ENCODE measurements around the gene RNF152.

Gene RNF152

GRCh38 chr18:61785588-61785987 lies 107.2 kb downstream of the RNF152 start (continued):
- TF ChIP-seq ZNF777 (tag by site-specific recombination; IDR thresholded peaks at IDR 0.05; ENCODE audit: borderline replicate concordance): no peak
- TF ChIP-seq ZNF416 (tag by site-specific recombination; IDR thresholded peaks at IDR 0.05): no peak

- TF ChIP-seq ZFHX2 (tag by site-specific recombination; conservative IDR thresholded peaks at IDR 0.05) (no peak), ZBTB48 (tag by site-specific recombination; IDR thresholded peaks at IDR 0.05) (no peak), BCL11B (tag by site-specific recombination; IDR thresholded peaks at IDR 0.05; ENCODE audit: low read depth) (no peak), ZNF274 (IDR thresholded peaks at IDR 0.05; ENCODE audit: low read length) (no peak), ZNF274 (tag by site-specific recombination; IDR thresholded peaks at IDR 0.05; ENCODE audit: borderline replicate concordance) (no peak), EGR2 (tag by site-specific recombination; IDR thresholded peaks at IDR 0.05; ENCODE audit: low read depth) (no peak), ZNF664 (tag by site-specific recombination; IDR thresholded peaks at IDR 0.05) (no peak), ZNF266 (tag by site-specific recombination; IDR thresholded peaks at IDR 0.05; ENCODE audit: low read depth) (no peak), KLF16 (tag by site-specific recombination; IDR thresholded peaks at IDR 0.05) (no peak), ZNF548 (tag by site-specific recombination; IDR thresholded peaks at IDR 0.05) (no peak), ZNF184 (tag by site-specific recombination; IDR thresholded peaks at IDR 0.05) (no peak)
- TF ChIP-seq, protein P1, sequence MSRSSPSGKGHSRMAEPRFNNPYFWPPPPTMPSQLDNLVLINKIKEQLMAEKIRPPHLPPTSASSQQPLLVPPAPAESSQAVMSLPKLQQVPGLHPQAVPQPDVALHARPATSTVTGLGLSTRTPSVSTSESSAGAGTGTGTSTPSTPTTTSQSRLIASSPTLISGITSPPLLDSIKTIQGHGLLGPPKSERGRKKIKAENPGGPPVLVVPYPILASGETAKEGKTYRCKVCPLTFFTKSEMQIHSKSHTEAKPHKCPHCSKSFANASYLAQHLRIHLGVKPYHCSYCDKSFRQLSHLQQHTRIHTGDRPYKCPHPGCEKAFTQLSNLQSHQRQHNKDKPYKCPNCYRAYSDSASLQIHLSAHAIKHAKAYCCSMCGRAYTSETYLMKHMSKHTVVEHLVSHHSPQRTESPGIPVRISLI (tag by site-specific recombination; IDR thresholded peaks at IDR 0.05): no peak
- TF ChIP-seq, protein P2, sequence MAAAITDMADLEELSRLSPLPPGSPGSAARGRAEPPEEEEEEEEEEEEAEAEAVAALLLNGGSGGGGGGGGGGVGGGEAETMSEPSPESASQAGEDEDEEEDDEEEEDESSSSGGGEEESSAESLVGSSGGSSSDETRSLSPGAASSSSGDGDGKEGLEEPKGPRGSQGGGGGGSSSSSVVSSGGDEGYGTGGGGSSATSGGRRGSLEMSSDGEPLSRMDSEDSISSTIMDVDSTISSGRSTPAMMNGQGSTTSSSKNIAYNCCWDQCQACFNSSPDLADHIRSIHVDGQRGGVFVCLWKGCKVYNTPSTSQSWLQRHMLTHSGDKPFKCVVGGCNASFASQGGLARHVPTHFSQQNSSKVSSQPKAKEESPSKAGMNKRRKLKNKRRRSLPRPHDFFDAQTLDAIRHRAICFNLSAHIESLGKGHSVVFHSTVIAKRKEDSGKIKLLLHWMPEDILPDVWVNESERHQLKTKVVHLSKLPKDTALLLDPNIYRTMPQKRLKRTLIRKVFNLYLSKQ (tag by site-specific recombination; IDR thresholded peaks at IDR 0.05; ENCODE audit: borderline replicate concordance): no peak
- TF ChIP-seq, protein P3, sequence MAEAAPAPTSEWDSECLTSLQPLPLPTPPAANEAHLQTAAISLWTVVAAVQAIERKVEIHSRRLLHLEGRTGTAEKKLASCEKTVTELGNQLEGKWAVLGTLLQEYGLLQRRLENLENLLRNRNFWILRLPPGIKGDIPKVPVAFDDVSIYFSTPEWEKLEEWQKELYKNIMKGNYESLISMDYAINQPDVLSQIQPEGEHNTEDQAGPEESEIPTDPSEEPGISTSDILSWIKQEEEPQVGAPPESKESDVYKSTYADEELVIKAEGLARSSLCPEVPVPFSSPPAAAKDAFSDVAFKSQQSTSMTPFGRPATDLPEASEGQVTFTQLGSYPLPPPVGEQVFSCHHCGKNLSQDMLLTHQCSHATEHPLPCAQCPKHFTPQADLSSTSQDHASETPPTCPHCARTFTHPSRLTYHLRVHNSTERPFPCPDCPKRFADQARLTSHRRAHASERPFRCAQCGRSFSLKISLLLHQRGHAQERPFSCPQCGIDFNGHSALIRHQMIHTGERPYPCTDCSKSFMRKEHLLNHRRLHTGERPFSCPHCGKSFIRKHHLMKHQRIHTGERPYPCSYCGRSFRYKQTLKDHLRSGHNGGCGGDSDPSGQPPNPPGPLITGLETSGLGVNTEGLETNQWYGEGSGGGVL (tag by site-specific recombination; IDR thresholded peaks at IDR 0.05): no peak
- TF ChIP-seq, protein P4, sequence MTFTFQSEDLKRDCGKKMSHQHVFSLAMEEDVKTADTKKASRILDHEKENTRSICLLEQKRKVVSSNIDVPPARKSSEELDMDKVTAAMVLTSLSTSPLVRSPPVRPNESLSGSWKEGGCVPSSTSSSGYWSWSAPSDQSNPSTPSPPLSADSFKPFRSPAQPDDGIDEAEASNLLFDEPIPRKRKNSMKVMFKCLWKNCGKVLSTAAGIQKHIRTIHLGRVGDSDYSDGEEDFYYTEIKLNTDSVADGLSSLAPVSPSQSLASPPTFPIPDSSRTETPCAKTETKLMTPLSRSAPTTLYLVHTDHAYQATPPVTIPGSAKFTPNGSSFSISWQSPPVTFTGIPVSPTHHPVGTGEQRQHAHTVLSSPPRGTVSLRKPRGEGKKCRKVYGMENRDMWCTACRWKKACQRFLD (tag by site-specific recombination; IDR thresholded peaks at IDR 0.05): no peak
- TF ChIP-seq, protein P5, sequence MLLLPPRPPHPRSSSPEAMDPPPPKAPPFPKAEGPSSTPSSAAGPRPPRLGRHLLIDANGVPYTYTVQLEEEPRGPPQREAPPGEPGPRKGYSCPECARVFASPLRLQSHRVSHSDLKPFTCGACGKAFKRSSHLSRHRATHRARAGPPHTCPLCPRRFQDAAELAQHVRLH (tag by site-specific recombination; IDR thresholded peaks at IDR 0.05): no peak
- Histone ChIP-seq H3K9me3 (ENCODE audit: control insufficient read depth, insufficient read depth, low read depth, low read length) (no peaks in the 10 kb centered on the region), H3K4me1 (ENCODE audit: control insufficient read depth, insufficient read depth, low read length) (no peaks in the 10 kb centered on the region), H3K4me3 (ENCODE audit: low read depth, low read length) (no peak overlapping the region), H3K36me3 (ENCODE audit: control insufficient read depth in 2 of 2, insufficient read depth in 1 of 2, low read length in 2 of 2) (no peaks in the 10 kb centered on the region), H3K27ac (ENCODE audit: extremely low read depth, low read depth, low read length) (no peak overlapping the region)
- ChIA-PET POLR2A (interaction anchor here (0.6 kb wide), 1 partner anchor 29 kb away, joined by 3 read pairs; no protein-coding TSS in a partner anchor), CTCF (no interaction called here)
Measured at GRCh38 chr18:61784834-61785233, 108.0 kb downstream of the RNF152 start.

GRCh38 chr18:61782545-61782944 lies 110.3 kb downstream of the RNF152 start:
- H3K36me3 ChIP-seq (ENCODE audit: control insufficient read depth in 2 of 2, insufficient read depth in 1 of 2, low read length in 2 of 2): no peaks in the 10 kb centered on the region
- ChIA-PET POLR2A (no interaction called here), CTCF (interaction anchor here (0.7 kb wide), 1 partner anchor 9 kb away, joined by 3 read pairs; no protein-coding TSS in a partner anchor)
- H3K27ac ChIP-seq (ENCODE audit: extremely low read depth, low read depth, low read length): no peak overlapping the region
- H3K4me1 ChIP-seq (ENCODE audit: control insufficient read depth, insufficient read depth, low read length): no peaks in the 10 kb centered on the region
- no peak overlapping the region for H3K4me3 ChIP-seq (ENCODE audit: low read depth, low read length)
- TF ChIP-seq ZEB2 (tag by site-specific recombination; IDR thresholded peaks at IDR 0.05) (no peak), ZNF610 (tag by site-specific recombination; IDR thresholded peaks at IDR 0.05; ENCODE audit: borderline replicate concordance) (no peak), ZNF777 (tag by site-specific recombination; IDR thresholded peaks at IDR 0.05; ENCODE audit: borderline replicate concordance) (no peak), ZNF311 (tag by site-specific recombination; IDR thresholded peaks at IDR 0.05; ENCODE audit: borderline replicate concordance) (no peak), ZXDB (tag by site-specific recombination; IDR thresholded peaks at IDR 0.05) (no peak)
- TF ChIP-seq, protein P6, sequence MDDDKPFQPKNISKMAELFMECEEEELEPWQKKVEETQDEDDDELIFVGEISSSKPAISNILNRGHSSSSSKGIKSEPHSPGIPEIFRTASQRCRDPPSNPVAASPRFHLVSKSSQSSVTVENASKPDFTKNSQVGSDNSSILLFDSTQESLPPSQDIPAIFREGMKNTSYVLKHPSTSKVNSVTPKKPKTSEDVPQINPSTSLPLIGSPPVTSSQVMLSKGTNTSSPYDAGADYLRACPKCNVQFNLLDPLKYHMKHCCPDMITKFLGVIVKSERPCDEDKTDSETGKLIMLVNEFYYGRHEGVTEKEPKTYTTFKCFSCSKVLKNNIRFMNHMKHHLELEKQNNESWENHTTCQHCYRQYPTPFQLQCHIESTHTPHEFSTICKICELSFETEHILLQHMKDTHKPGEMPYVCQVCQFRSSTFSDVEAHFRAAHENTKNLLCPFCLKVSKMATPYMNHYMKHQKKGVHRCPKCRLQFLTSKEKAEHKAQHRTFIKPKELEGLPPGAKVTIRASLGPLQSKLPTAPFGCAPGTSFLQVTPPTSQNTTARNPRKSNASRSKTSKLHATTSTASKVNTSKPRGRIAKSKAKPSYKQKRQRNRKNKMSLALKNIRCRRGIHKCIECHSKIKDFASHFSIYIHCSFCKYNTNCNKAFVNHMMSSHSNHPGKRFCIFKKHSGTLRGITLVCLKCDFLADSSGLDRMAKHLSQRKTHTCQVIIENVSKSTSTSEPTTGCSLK (tag by site-specific recombination; IDR thresholded peaks at IDR 0.05): no peak
- no peaks in the 10 kb centered on the region for H3K9me3 ChIP-seq (ENCODE audit: control insufficient read depth, insufficient read depth, low read depth, low read length)

Data from HEK293 (cell line).